Fibroblast of lung (primary cell): ENCODE results near the gene SLC7A5.

Experiments
- CTCF ChIP-seq, 2 donors: IDR thresholded peaks in 1 of 2; conservative IDR thresholded peaks in 1 of 2; 1 replicate in 1 of 2; 2 replicates in 1 of 2; pipeline ENCODE4 v1.5.1; 2011 to 2012; ENCODE audit warnings: low read length in 2 of 2, control low read depth in 1 of 2, inconsistent platforms in 1 of 2, low read depth in 1 of 2, mild to moderate bottlenecking in 1 of 2
- EZH2 ChIP-seq: IDR thresholded peaks from 2 replicates; pipeline ENCODE4 v1.5.1; 2012; ENCODE audit warnings: low read length, control low read depth, mild to moderate bottlenecking; ENCODE audit errors: missing control alignments

GRCh38 chr16:87828907-87829621 lies 40.2 kb downstream of the SLC7A5 start:
- TF ChIP-seq CTCF (conservative IDR thresholded peaks at IDR 0.05 in 1 of 2, IDR thresholded peaks at IDR 0.05 in 1 of 2; ENCODE audit: low read depth in 1 of 2, low read length in 2 of 2) (no peak), EZH2 (no peak)
